ENCODE results near the gene TNFAIP1.

The TNFAIP1 gene

GRCh38 chr17:28313841-28314240 is 21.7 kb upstream of the TNFAIP1 start:
- no peaks in the 10 kb centered on the region for H3K27me3 ChIP-seq (replicated peaks; ENCODE audit: control insufficient read depth, insufficient read depth, low read length, poor library complexity, severe bottlenecking)
- DNase-seq = no peak
- no peaks in the 10 kb centered on the region for H3K9me3 ChIP-seq (ENCODE audit: control insufficient read depth, low read length)
- no peaks in the 10 kb centered on the region for H3K36me3 ChIP-seq (ENCODE audit: control insufficient read depth, insufficient read depth, low read length)
- no peak overlapping the region for H3K4me3 ChIP-seq (ENCODE audit: insufficient read depth, low read depth, low read length, poor library complexity, severe bottlenecking)
- H3K4me1 ChIP-seq (ENCODE audit: control insufficient read depth, insufficient read depth, low read length, poor library complexity, severe bottlenecking) = peaks cover 6% of the 10 kb centered on the region
- H3K27ac ChIP-seq (ENCODE audit: insufficient read depth, low read length, poor library complexity, severe bottlenecking) = no peak overlapping the region

GRCh38 chr17:28315846-28316705 is 19.5 kb upstream of the TNFAIP1 start:
- H3K9me3 ChIP-seq (ENCODE audit: control insufficient read depth, low read length) = no peaks in the 10 kb centered on the region
- no peak overlapping the region for H3K27ac ChIP-seq (ENCODE audit: insufficient read depth, low read length, poor library complexity, severe bottlenecking)
- H3K4me3 ChIP-seq (ENCODE audit: insufficient read depth, low read depth, low read length, poor library complexity, severe bottlenecking) = no peak overlapping the region
- H3K36me3 ChIP-seq (ENCODE audit: control insufficient read depth, insufficient read depth, low read length) = no peaks in the 10 kb centered on the region
- DNase-seq = no peak
- no peaks in the 10 kb centered on the region for H3K27me3 ChIP-seq (replicated peaks; ENCODE audit: control insufficient read depth, insufficient read depth, low read length, poor library complexity, severe bottlenecking)
- peaks cover 17% of the 10 kb centered on the region for H3K4me1 ChIP-seq (ENCODE audit: control insufficient read depth, insufficient read depth, low read length, poor library complexity, severe bottlenecking)

- no peak overlapping the region for H3K27ac ChIP-seq (ENCODE audit: insufficient read depth, low read length, poor library complexity, severe bottlenecking)
- H3K27me3 ChIP-seq (replicated peaks; ENCODE audit: control insufficient read depth, insufficient read depth, low read length, poor library complexity, severe bottlenecking) = no peaks in the 10 kb centered on the region
- H3K9me3 ChIP-seq (ENCODE audit: control insufficient read depth, low read length) = no peaks in the 10 kb centered on the region
- DNase-seq = no peak
- H3K4me3 ChIP-seq (ENCODE audit: insufficient read depth, low read depth, low read length, poor library complexity, severe bottlenecking) = no peak overlapping the region
- H3K4me1 ChIP-seq (ENCODE audit: control insufficient read depth, insufficient read depth, low read length, poor library complexity, severe bottlenecking) = peaks cover 17% of the 10 kb centered on the region
- H3K36me3 ChIP-seq (ENCODE audit: control insufficient read depth, insufficient read depth, low read length) = no peaks in the 10 kb centered on the region
Measured at GRCh38 chr17:28317099-28317965, 18.2 kb upstream of the TNFAIP1 start.

- Histone ChIP-seq H3K36me3 (ENCODE audit: control insufficient read depth, insufficient read depth, low read length) (no peaks in the 10 kb centered on the region), H3K27me3 (replicated peaks; ENCODE audit: control insufficient read depth, insufficient read depth, low read length, poor library complexity, severe bottlenecking) (no peaks in the 10 kb centered on the region), H3K27ac (ENCODE audit: insufficient read depth, low read length, poor library complexity, severe bottlenecking) (no peak overlapping the region), H3K4me1 (ENCODE audit: control insufficient read depth, insufficient read depth, low read length, poor library complexity, severe bottlenecking) (peaks cover 17% of the 10 kb centered on the region), H3K4me3 (ENCODE audit: insufficient read depth, low read depth, low read length, poor library complexity, severe bottlenecking) (peak overlapping the region; percentile 62), H3K9me3 (ENCODE audit: control insufficient read depth, low read length) (no peaks in the 10 kb centered on the region)
- DNase-seq = no peak
Measured at GRCh38 chr17:28317966-28318758, 17.4 kb upstream of the TNFAIP1 start.

GRCh38 chr17:28318759-28319597 is 16.6 kb upstream of the TNFAIP1 start, which contains the start of gene TMEM97:
TMEM97 (plus strand) TSS chr17:28319200; CDS start chr17:28319240, 40 bp downstream.
- peak; percentile 89 to 92 (median 92) for DNase-seq
- H3K36me3 ChIP-seq (ENCODE audit: control insufficient read depth, insufficient read depth, low read length) = no peaks in the 10 kb centered on the region
- H3K27ac ChIP-seq (ENCODE audit: insufficient read depth, low read length, poor library complexity, severe bottlenecking) = no peak within 1 kb of the TSS
- peak within 1 kb of the TSS; percentile 62 for H3K4me3 ChIP-seq (ENCODE audit: insufficient read depth, low read depth, low read length, poor library complexity, severe bottlenecking)
- H3K4me1 ChIP-seq (ENCODE audit: control insufficient read depth, insufficient read depth, low read length, poor library complexity, severe bottlenecking) = peaks cover 17% of the 10 kb centered on the region
- H3K27me3 ChIP-seq (replicated peaks; ENCODE audit: control insufficient read depth, insufficient read depth, low read length, poor library complexity, severe bottlenecking) = no peaks in the 10 kb centered on the region
- H3K9me3 ChIP-seq (ENCODE audit: control insufficient read depth, low read length) = no peaks in the 10 kb centered on the region

- Histone ChIP-seq H3K27me3 (replicated peaks; ENCODE audit: control insufficient read depth, insufficient read depth, low read length, poor library complexity, severe bottlenecking) (no peaks in the 10 kb centered on the region), H3K27ac (ENCODE audit: insufficient read depth, low read length, poor library complexity, severe bottlenecking) (no peak overlapping the region), H3K4me1 (ENCODE audit: control insufficient read depth, insufficient read depth, low read length, poor library complexity, severe bottlenecking) (peaks cover 17% of the 10 kb centered on the region), H3K4me3 (ENCODE audit: insufficient read depth, low read depth, low read length, poor library complexity, severe bottlenecking) (peak overlapping the region; percentile 62), H3K36me3 (ENCODE audit: control insufficient read depth, insufficient read depth, low read length) (no peaks in the 10 kb centered on the region), H3K9me3 (ENCODE audit: control insufficient read depth, low read length) (no peaks in the 10 kb centered on the region)
- no peak for DNase-seq
Measured at GRCh38 chr17:28319598-28319935, 16.0 kb upstream of the TNFAIP1 start.

GRCh38 chr17:28320215-28321061 is 15.1 kb upstream of the TNFAIP1 start:
- Histone ChIP-seq H3K4me3 (ENCODE audit: insufficient read depth, low read depth, low read length, poor library complexity, severe bottlenecking) (no peak overlapping the region), H3K36me3 (ENCODE audit: control insufficient read depth, insufficient read depth, low read length) (no peaks in the 10 kb centered on the region), H3K9me3 (ENCODE audit: control insufficient read depth, low read length) (no peaks in the 10 kb centered on the region), H3K27ac (ENCODE audit: insufficient read depth, low read length, poor library complexity, severe bottlenecking) (no peak overlapping the region), H3K4me1 (ENCODE audit: control insufficient read depth, insufficient read depth, low read length, poor library complexity, severe bottlenecking) (peaks cover 17% of the 10 kb centered on the region), H3K27me3 (replicated peaks; ENCODE audit: control insufficient read depth, insufficient read depth, low read length, poor library complexity, severe bottlenecking) (no peaks in the 10 kb centered on the region)
- no peak for DNase-seq

- Histone ChIP-seq H3K4me1 (ENCODE audit: control insufficient read depth, insufficient read depth, low read length, poor library complexity, severe bottlenecking) (peaks cover 9% of the 10 kb centered on the region), H3K36me3 (ENCODE audit: control insufficient read depth, insufficient read depth, low read length) (peaks cover 17% of the 10 kb centered on the region), H3K27ac (ENCODE audit: insufficient read depth, low read length, poor library complexity, severe bottlenecking) (no peak overlapping the region)
Measured at GRCh38 chr17:28324267-28324745, 11.3 kb upstream of the TNFAIP1 start.

More at GRCh38 chr17:28324267-28324745, 11.3 kb upstream of the TNFAIP1 start:
- DNase-seq = no peak
- Histone ChIP-seq H3K9me3 (ENCODE audit: control insufficient read depth, low read length) (no peaks in the 10 kb centered on the region), H3K4me3 (ENCODE audit: insufficient read depth, low read depth, low read length, poor library complexity, severe bottlenecking) (no peak overlapping the region), H3K27me3 (replicated peaks; ENCODE audit: control insufficient read depth, insufficient read depth, low read length, poor library complexity, severe bottlenecking) (no peaks in the 10 kb centered on the region)
